ENCODE measurements around the gene CDCP1.

The CDCP1 gene

GRCh38 chr3:45187694-45188141 is 41.5 kb upstream of the CDCP1 start:
- peak; percentile 50 for DNase-seq (ENCODE audit: low read depth)
- TF ChIP-seq CTCF (IDR thresholded peaks at IDR 0.05; ENCODE audit: insufficient read depth, low read depth, low read length, missing control alignments): no peak

GRCh38 chr3:45186871-45187270 is 40.7 kb upstream of the CDCP1 start:
- no peak overlapping the region for H3K4me3 ChIP-seq (ENCODE audit: low read depth, low read length)
- no peak for TF ChIP-seq CTCF (IDR thresholded peaks at IDR 0.05; ENCODE audit: insufficient read depth, low read depth, low read length, missing control alignments)
- DNase-seq (ENCODE audit: low read depth): no peak

More at GRCh38 chr3:45187694-45188141, 41.5 kb upstream of the CDCP1 start:
- no peak overlapping the region for H3K4me3 ChIP-seq (ENCODE audit: low read depth, low read length)

- no peak overlapping the region for H3K4me3 ChIP-seq (ENCODE audit: low read depth, low read length)
- no peak for DNase-seq (ENCODE audit: low read depth)
- TF ChIP-seq CTCF (IDR thresholded peaks at IDR 0.05; ENCODE audit: insufficient read depth, low read depth, low read length, missing control alignments): no peak
Measured at GRCh38 chr3:45185461-45185860, 39.3 kb upstream of the CDCP1 start.

- H3K4me3 ChIP-seq (ENCODE audit: low read depth, low read length): no peak overlapping the region
- TF ChIP-seq CTCF (IDR thresholded peaks at IDR 0.05; ENCODE audit: insufficient read depth, low read depth, low read length, missing control alignments): no peak
- no peak for DNase-seq (ENCODE audit: low read depth)
Measured at GRCh38 chr3:45185052-45185451, 38.9 kb upstream of the CDCP1 start.

- no peak overlapping the region for H3K4me3 ChIP-seq (ENCODE audit: low read depth, low read length)
- TF ChIP-seq CTCF (IDR thresholded peaks at IDR 0.05; ENCODE audit: insufficient read depth, low read depth, low read length, missing control alignments): no peak
- DNase-seq (ENCODE audit: low read depth): no peak
Measured at GRCh38 chr3:45183872-45184262, 37.7 kb upstream of the CDCP1 start.

- no peak overlapping the region for H3K4me3 ChIP-seq (ENCODE audit: low read depth, low read length)
- no peak for TF ChIP-seq CTCF (IDR thresholded peaks at IDR 0.05; ENCODE audit: insufficient read depth, low read depth, low read length, missing control alignments)
- DNase-seq (ENCODE audit: low read depth): no peak
Measured at GRCh38 chr3:45182915-45183871, 37.0 kb upstream of the CDCP1 start.
